ENCODE measurements around the gene SENP1.

The SENP1 gene

GRCh38 chr12:48067250-48067938, 38.5 kb downstream of the SENP1 start:
- DNase-seq (ENCODE audit: low spot score): no peak

- DNase-seq (ENCODE audit: low spot score): no peak
Measured at GRCh38 chr12:48065041-48065440, 40.8 kb downstream of the SENP1 start.

GRCh38 chr12:48063530-48063929, 42.3 kb downstream of the SENP1 start:
- no peak for DNase-seq (ENCODE audit: low spot score)

GRCh38 chr12:48061938-48062719, 43.8 kb downstream of the SENP1 start:
- no peak for DNase-seq (ENCODE audit: low spot score)

- DNase-seq (ENCODE audit: low spot score): no peak
Measured at GRCh38 chr12:48060474-48060873, 45.4 kb downstream of the SENP1 start.

- no peak for DNase-seq (ENCODE audit: low spot score)
Measured at GRCh38 chr12:48058771-48059170, 47.1 kb downstream of the SENP1 start.

GRCh38 chr12:48054955-48055821, 50.7 kb downstream of the SENP1 start:
- no peak for DNase-seq (ENCODE audit: low spot score)

- no peak for DNase-seq (ENCODE audit: low spot score)
Measured at GRCh38 chr12:48053883-48054282, 52.0 kb downstream of the SENP1 start.

- no peak for DNase-seq (ENCODE audit: low spot score)
Measured at GRCh38 chr12:48053122-48053521, 52.8 kb downstream of the SENP1 start.

GRCh38 chr12:48051681-48052080, 54.2 kb downstream of the SENP1 start:
- DNase-seq (ENCODE audit: low spot score): no peak

- DNase-seq (ENCODE audit: low spot score): no peak
Measured at GRCh38 chr12:48050174-48050573, 55.7 kb downstream of the SENP1 start.

GRCh38 chr12:48045965-48046518, 59.8 kb downstream of the SENP1 start:
- no peak for DNase-seq (ENCODE audit: low spot score)

- no peak for DNase-seq (ENCODE audit: low spot score)
Measured at GRCh38 chr12:48045061-48045846, 60.6 kb downstream of the SENP1 start.

GRCh38 chr12:48044396-48044795, 61.5 kb downstream of the SENP1 start:
- DNase-seq (ENCODE audit: low spot score): no peak

- no peak for DNase-seq (ENCODE audit: low spot score)
Measured at GRCh38 chr12:48043771-48044170, 62.1 kb downstream of the SENP1 start.

- no peak for DNase-seq (ENCODE audit: low spot score)
Measured at GRCh38 chr12:48041591-48042423, 64.1 kb downstream of the SENP1 start.

- no peak for DNase-seq (ENCODE audit: low spot score)
Measured at GRCh38 chr12:48040354-48040753, 65.5 kb downstream of the SENP1 start.

- no peak for DNase-seq (ENCODE audit: low spot score)
Measured at GRCh38 chr12:48039151-48039550, 66.7 kb downstream of the SENP1 start.

GRCh38 chr12:48038085-48038484, 67.8 kb downstream of the SENP1 start:
- DNase-seq (ENCODE audit: low spot score): no peak

- DNase-seq (ENCODE audit: low spot score): no peak
Measured at GRCh38 chr12:48037267-48037915, 68.5 kb downstream of the SENP1 start.

Data from hepatic stellate cell (primary cell).